C4-2B (cell line): ENCODE measurements around the gene CDH12.

Source experiments
- H3K27ac ChIP-seq: fragments of 450-650 bp; 2 replicates; pipeline ENCODE4 v1.5.1; 2017
- CTCF ChIP-seq: fragments of 450-650 bp; conservative IDR thresholded peaks from 2 replicates; pipeline ENCODE4 v1.5.1; 2017; ENCODE audit warnings: mild to moderate bottlenecking
- ZFX ChIP-seq: fragments of 450-650 bp; IDR thresholded peaks from 2 replicates; pipeline ENCODE4 v1.6.1; 2017

The CDH12 gene

GRCh38 chr5:21882074-21882745 is 970.9 kb downstream of the CDH12 start:
- TF ChIP-seq ZFX (no peak), CTCF (no peak)
- H3K27ac ChIP-seq = no peak overlapping the region

- TF ChIP-seq ZFX (no peak), CTCF (no peak)
- H3K27ac ChIP-seq = no peak overlapping the region
These were observed 973.0 kb downstream of the CDH12 start for GRCh38 chr5:21880164-21880563.

- no peak for TF ChIP-seq CTCF
- no peak for TF ChIP-seq ZFX
- no peak overlapping the region for H3K27ac ChIP-seq
These were observed 990.2 kb downstream of the CDH12 start for GRCh38 chr5:21862986-21863385.

- no peak for TF ChIP-seq ZFX
- no peak for TF ChIP-seq CTCF
- no peak overlapping the region for H3K27ac ChIP-seq
These were observed 994.7 kb downstream of the CDH12 start for GRCh38 chr5:21858441-21858840.

GRCh38 chr5:21856987-21857386 is 996.2 kb downstream of the CDH12 start:
- H3K27ac ChIP-seq = no peak overlapping the region
- TF ChIP-seq ZFX (no peak), CTCF (no peak)

- TF ChIP-seq ZFX (no peak), CTCF (no peak)
These were observed 1005.8 kb downstream of the CDH12 start for GRCh38 chr5:21847300-21847699.

GRCh38 chr5:21844960-21845359 is 1008.2 kb downstream of the CDH12 start:
- no peak overlapping the region for H3K27ac ChIP-seq
- no peak for TF ChIP-seq ZFX
- no peak for TF ChIP-seq CTCF

More at GRCh38 chr5:21847300-21847699, 1005.8 kb downstream of the CDH12 start:
- H3K27ac ChIP-seq = no peak overlapping the region
